Fibroblast of the aortic adventitia (primary cell): ENCODE results near the gene SNX7. TPM values are rescaled to one million over a fixed set of nuclear protein-coding genes. Genes with fewer than 3 reads are reported as not detected.

Experiments used
- DNase-seq: peaks from one replicate; pipeline ENCODE4 v3.0.0-alpha.2; 2010; ENCODE audit warnings: low read depth
- H3K4me3 ChIP-seq: 2 replicates; pipeline ENCODE4 v1.5.1; 2011; ENCODE audit warnings: low read depth, mild to moderate bottlenecking, control low read depth, low read length, moderate library complexity
- CTCF ChIP-seq: IDR thresholded peaks from 2 replicates; pipeline ENCODE4 v1.5.1; 2011; ENCODE audit warnings: mild to moderate bottlenecking, low read length, control low read depth, inconsistent platforms; ENCODE audit not compliant: insufficient read depth
- total RNA-seq: library from RNA; depleted of rRNA; stranded (reverse); fragments of >200 nt; gene quantifications from 2 replicates; pipeline ENCODE4 v1.2.3, GENCODE V29; 2012; ENCODE audit warnings: low replicate concordance

The SNX7 gene
- total RNA-seq, 1 donor, result 83.0 TPM

GRCh38 chr1:98732985-98733781, 71.7 kb downstream of the SNX7 start:
- H3K4me3 ChIP-seq, result no peak overlapping the region
- DNase-seq, result peak; percentile 9
- no peak for TF ChIP-seq CTCF

- peak; percentile 42 for DNase-seq
- TF ChIP-seq CTCF, result no peak
- no peak overlapping the region for H3K4me3 ChIP-seq
These were observed 72.2 kb downstream of the SNX7 start for GRCh38 chr1:98733782-98734112.

DNA sequence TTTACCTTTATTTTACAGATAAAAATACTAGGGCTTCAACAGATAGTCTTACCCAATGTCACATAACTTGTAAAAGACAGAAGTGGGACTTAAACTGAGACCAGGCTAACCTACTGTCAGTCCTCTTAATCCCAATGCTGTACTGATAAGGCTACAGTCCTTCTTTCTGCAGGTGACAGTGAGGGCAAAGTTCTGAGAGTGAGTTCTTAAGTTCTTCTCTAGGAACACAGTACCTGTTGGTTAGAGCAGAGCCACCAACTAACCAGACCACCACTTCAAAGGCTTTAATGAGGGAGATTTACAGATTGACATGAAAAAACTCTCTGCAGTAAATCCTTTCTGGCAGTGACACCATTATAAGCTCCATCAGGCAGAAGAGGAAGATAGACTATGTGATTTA, 74.2 kb downstream of the SNX7 start:
- no peak for DNase-seq
- no peak overlapping the region for H3K4me3 ChIP-seq
- no peak for TF ChIP-seq CTCF

DNA sequence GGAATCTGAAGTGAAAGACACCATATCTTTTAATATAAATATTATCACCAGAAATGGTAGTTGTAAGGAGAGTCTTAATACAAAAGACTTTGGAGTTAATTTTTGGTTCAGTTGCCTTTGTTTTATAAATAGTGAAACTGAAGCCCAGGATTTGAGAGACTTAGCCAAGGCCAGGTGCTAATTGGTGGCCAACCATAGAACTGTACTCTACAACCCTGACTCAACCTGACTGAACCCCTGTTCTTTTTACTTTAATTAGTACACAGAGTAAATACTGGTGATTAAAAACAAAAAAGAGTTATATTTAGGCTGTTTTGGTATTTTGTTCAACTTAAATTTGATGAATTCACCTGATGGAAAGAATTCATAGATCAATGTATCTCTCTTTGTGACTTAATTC, 76.3 kb downstream of the SNX7 start:
- no peak overlapping the region for H3K4me3 ChIP-seq
- no peak for TF ChIP-seq CTCF
- DNase-seq, result no peak

DNA sequence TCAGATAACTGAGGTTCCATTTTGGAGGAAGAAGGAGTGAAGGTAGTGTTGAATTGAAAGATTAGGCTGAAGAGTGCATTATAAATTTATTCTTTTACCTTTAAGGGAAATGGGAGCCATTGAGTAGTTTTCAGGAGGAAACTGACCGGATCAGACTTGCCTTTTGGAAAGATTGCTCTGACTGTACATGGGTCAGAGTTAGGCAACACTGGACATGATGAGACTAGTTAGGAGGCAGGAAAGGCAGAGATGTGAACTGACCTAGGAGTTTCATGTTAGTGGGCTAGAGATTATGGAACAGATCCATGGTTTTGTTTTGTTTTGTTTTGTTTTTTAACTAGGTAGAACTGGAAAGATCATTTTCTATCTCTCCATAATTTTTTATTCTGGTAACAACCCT, 78.2 kb downstream of the SNX7 start:
- no peak overlapping the region for H3K4me3 ChIP-seq
- TF ChIP-seq CTCF, result no peak
- DNase-seq, result no peak

DNA sequence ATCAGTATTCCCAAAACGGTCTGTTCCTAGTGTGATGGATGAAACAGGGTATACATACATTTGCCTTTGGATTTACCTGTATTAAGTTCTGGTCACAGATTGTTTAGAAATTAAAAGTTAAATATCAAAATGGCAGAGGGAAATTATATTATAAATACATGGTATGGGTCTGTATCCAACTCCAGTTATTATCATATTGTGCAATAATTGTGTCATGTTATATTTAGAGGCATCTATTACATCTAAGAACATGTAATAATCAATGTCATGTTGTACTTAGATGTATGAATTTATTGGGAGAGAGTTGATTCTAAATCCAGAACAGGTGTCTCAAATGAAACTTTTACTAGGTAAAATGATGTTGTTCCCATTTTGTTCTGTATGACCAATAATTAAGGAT, 79.6 kb downstream of the SNX7 start:
- no peak for DNase-seq
- no peak overlapping the region for H3K4me3 ChIP-seq
- no peak for TF ChIP-seq CTCF

GRCh38 chr1:98749152-98749756, 87.7 kb downstream of the SNX7 start:
- TF ChIP-seq CTCF, result peak; percentile 45
- no peak overlapping the region for H3K4me3 ChIP-seq
- peak; percentile 17 for DNase-seq
